WTC11 (cell line): ENCODE results near the gene KNL1. TPM values are rescaled to one million over a fixed set of nuclear protein-coding genes. Genes with fewer than 3 reads are reported as not detected.

Experiments used
- ATAC-seq: fragments of 200-7000 bp; cut with Tn5 transposase; 2 replicates; pipeline ENCODE4 v1.10.0; 2021; ENCODE audit warnings: mild to moderate bottlenecking, moderate library complexity
- CTCF ChIA-PET: fragments of 300-600 bp; sonication (Branson Sonifier 250); formaldehyde crosslinking; loops from one replicate; lab custom pipeline; 2021; ENCODE audit warnings: antibody characterized with exemption; lab: Charles Lee
- POLR2A ChIA-PET: fragments of 350-600 bp; sonication (Branson Sonifier 250); formaldehyde crosslinking; loops from one replicate; lab custom pipeline; 2021; ENCODE audit warnings: antibody characterized with exemption; lab: Charles Lee
- DNase-seq: peaks from one replicate; pipeline ENCODE4 v3.0.0; 2021; ENCODE audit warnings: low spot score
- H3K27ac Mint-ChIP-seq: 2 replicates; pipeline ENCODE4 v1.8.0; 2021; ENCODE audit warnings: mixed read lengths
- H3K27me3 Mint-ChIP-seq: 2 replicates; pipeline ENCODE4 v1.8.0; 2021; ENCODE audit warnings: low read depth, mild to moderate bottlenecking, moderate library complexity, mixed read lengths
- H3K36me3 Mint-ChIP-seq: 2 replicates; pipeline ENCODE4 v1.8.0; 2021; ENCODE audit warnings: mixed read lengths
- H3K4me1 Mint-ChIP-seq: 2 replicates; pipeline ENCODE4 v1.8.0; 2022; ENCODE audit warnings: mixed read lengths
- H3K4me3 Mint-ChIP-seq: 2 replicates; pipeline ENCODE4 v1.8.0; 2021; ENCODE audit warnings: mild to moderate bottlenecking, moderate library complexity, mixed read lengths
- H3K9me3 Mint-ChIP-seq: 2 replicates; pipeline ENCODE4 v1.8.0; 2021; ENCODE audit warnings: mixed read lengths
- CBFB ChIP-seq: sonication (generic); formaldehyde crosslinking; IDR thresholded peaks from 2 replicates; pipeline ENCODE4 v1.8.1; 2022; ENCODE audit warnings: mild to moderate bottlenecking, low read depth, missing genetic modification reagents
- EMX1 ChIP-seq: fragments of 250-450 bp; sonication (Bioruptor Pico); IDR thresholded peaks from 2 replicates; pipeline ENCODE4 v1.8.0; 2021; ENCODE audit warnings: mild to moderate bottlenecking
- FOXP1 ChIP-seq: sonication (generic); formaldehyde crosslinking; IDR thresholded peaks from 2 replicates; pipeline ENCODE4 v1.8.0; 2022; ENCODE audit warnings: missing genetic modification reagents, mild to moderate bottlenecking, moderate library complexity, borderline replicate concordance
- GABPB1 ChIP-seq: sonication (generic); formaldehyde crosslinking; IDR thresholded peaks from 2 replicates; pipeline ENCODE4 v1.8.1; 2023; ENCODE audit warnings: mild to moderate bottlenecking, missing genetic modification reagents
- GRHL2 ChIP-seq: fragments of 250-450 bp; sonication (Bioruptor Pico); IDR thresholded peaks from 2 replicates; pipeline ENCODE4 v1.8.0; 2022; ENCODE audit warnings: mild to moderate bottlenecking, moderate library complexity; ENCODE audit not compliant: insufficient replicate concordance, severe bottlenecking
- JUN ChIP-seq: sonication (generic); formaldehyde crosslinking; IDR thresholded peaks from 2 replicates; pipeline ENCODE4 v1.8.0; 2023; ENCODE audit warnings: mild to moderate bottlenecking, missing genetic modification reagents
- NFATC4 ChIP-seq: fragments of 250-450 bp; sonication (Bioruptor Pico); IDR thresholded peaks from 2 replicates; pipeline ENCODE4 v1.9.0; 2021; ENCODE audit warnings: mild to moderate bottlenecking
- NR2C2 ChIP-seq: sonication (generic); formaldehyde crosslinking; IDR thresholded peaks from 2 replicates; pipeline ENCODE4 v1.8.0; 2022; ENCODE audit warnings: mild to moderate bottlenecking, missing genetic modification reagents
- TEAD4 ChIP-seq: sonication (generic); formaldehyde crosslinking; IDR thresholded peaks from 2 replicates; pipeline ENCODE4 v1.8.0; 2022; ENCODE audit warnings: mild to moderate bottlenecking, missing genetic modification reagents
- ZNF416 ChIP-seq: fragments of 250-450 bp; sonication (Bioruptor Pico); IDR thresholded peaks from 2 replicates; pipeline ENCODE4 v1.9.0; 2021; ENCODE audit warnings: mild to moderate bottlenecking, inconsistent platforms
- total RNA-seq: library from RNA; stranded (reverse); gene quantifications from 3 replicates; pipeline ENCODE4 v1.2.3, GENCODE V29; 2021
- TF ChIP-seq, protein P1 (sequence below): sonication (generic); formaldehyde crosslinking; IDR thresholded peaks from 2 replicates; pipeline ENCODE4 v1.8.0; 2022; ENCODE audit warnings: mild to moderate bottlenecking, missing genetic modification reagents
- TF ChIP-seq, protein P2 (sequence below): sonication (generic); formaldehyde crosslinking; IDR thresholded peaks from 2 replicates; pipeline ENCODE4 v1.8.1; 2023; ENCODE audit warnings: mild to moderate bottlenecking, missing genetic modification reagents
- TF ChIP-seq, protein P3 (sequence below): fragments of 250-450 bp; sonication (Bioruptor Pico); IDR thresholded peaks from 2 replicates; pipeline ENCODE4 v1.8.0; 2021; ENCODE audit warnings: mild to moderate bottlenecking
- TF ChIP-seq, protein P4 (sequence below): sonication (generic); formaldehyde crosslinking; IDR thresholded peaks from 2 replicates; pipeline ENCODE4 v1.8.0; 2022; ENCODE audit warnings: missing genetic modification reagents
- TF ChIP-seq, protein P5 (sequence below): sonication (generic); formaldehyde crosslinking; IDR thresholded peaks from 2 replicates; pipeline ENCODE4 v1.8.0; 2022; ENCODE audit warnings: mild to moderate bottlenecking, missing genetic modification reagents
- TF ChIP-seq, protein P6 (sequence below): fragments of 250-450 bp; sonication (Bioruptor Pico); IDR thresholded peaks from 2 replicates; pipeline ENCODE4 v1.9.0; 2021; ENCODE audit warnings: moderate library complexity, mild to moderate bottlenecking, inconsistent platforms, borderline replicate concordance

The KNL1 gene
- total RNA-seq, 1 experiment from 2014 or later = 24.0 TPM

DNA sequence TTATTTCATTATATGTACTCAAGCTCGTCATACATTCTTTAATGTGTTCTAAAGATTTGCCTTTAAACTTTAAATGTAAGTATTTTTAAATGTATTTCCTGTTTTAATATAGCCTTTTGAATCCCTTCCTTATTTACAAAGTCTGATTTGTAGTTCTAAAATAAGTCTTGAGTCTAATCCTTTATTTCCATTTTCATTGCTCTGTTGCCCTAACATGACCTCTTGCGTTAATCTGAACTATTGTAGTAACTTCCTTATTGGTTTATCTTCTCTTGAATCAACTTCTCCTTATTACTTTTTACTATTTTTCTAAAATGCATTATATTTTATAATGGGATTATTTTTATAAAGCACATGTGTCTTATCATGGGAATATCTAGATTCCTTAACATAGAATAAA is 24.0 kb downstream of the KNL1 start:
- ATAC-seq (no peak), DNase-seq (no peak)
- Mint-ChIP-seq H3K4me1 (no peaks in the 10 kb centered on the region), H3K36me3 (peaks cover 17% of the 10 kb centered on the region), H3K9me3 (no peaks in the 10 kb centered on the region), H3K27ac (no peak overlapping the region), H3K27me3 (no peaks in the 10 kb centered on the region), H3K4me3 (no peak overlapping the region)
- POLR2A ChIA-PET = interaction anchor here (0.6 kb wide), 2 partner anchors 58 to 294 kb away, joined by 4 to 7 read pairs; no protein-coding TSS in a partner anchor
- CTCF ChIA-PET = no interaction called here
- no peak for TF ChIP-seq NFATC4 (CRISPR knock-in tag)

DNA sequence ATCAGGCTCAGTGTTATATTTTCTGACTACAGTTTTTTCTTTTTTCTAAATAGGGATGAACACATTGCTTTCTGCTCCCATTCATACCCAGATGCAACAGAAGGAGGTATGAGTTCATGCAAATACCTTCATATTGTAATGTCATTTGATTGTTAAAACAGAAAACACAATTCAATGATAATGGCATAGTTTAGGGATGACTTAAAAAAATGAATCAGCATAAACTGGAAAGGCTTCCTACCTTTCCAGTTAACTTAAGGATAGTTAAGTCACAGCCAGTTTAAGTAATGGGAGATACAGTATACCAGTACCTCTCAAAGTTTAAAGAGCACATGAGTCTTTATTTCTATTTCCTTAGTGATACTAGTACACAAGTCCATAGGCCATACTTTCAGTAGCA is 24.9 kb downstream of the KNL1 start:
- DNase-seq (no peak), ATAC-seq (no peak)
- TF ChIP-seq, protein P1, sequence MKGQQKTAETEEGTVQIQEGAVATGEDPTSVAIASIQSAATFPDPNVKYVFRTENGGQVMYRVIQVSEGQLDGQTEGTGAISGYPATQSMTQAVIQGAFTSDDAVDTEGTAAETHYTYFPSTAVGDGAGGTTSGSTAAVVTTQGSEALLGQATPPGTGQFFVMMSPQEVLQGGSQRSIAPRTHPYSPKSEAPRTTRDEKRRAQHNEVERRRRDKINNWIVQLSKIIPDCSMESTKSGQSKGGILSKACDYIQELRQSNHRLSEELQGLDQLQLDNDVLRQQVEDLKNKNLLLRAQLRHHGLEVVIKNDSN (CRISPR knock-in tag) = no peak
- TF ChIP-seq TEAD4 = no peak
- TF ChIP-seq NR2C2 (CRISPR knock-in tag) = no peak
- no peak for TF ChIP-seq GRHL2 (CRISPR knock-in tag)
- TF ChIP-seq, protein P2, sequence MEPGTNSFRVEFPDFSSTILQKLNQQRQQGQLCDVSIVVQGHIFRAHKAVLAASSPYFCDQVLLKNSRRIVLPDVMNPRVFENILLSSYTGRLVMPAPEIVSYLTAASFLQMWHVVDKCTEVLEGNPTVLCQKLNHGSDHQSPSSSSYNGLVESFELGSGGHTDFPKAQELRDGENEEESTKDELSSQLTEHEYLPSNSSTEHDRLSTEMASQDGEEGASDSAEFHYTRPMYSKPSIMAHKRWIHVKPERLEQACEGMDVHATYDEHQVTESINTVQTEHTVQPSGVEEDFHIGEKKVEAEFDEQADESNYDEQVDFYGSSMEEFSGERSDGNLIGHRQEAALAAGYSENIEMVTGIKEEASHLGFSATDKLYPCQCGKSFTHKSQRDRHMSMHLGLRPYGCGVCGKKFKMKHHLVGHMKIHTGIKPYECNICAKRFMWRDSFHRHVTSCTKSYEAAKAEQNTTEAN (CRISPR knock-in tag) = no peak
- TF ChIP-seq EMX1 (CRISPR knock-in tag) = no peak
- TF ChIP-seq FOXP1 = no peak
- TF ChIP-seq, protein P3, sequence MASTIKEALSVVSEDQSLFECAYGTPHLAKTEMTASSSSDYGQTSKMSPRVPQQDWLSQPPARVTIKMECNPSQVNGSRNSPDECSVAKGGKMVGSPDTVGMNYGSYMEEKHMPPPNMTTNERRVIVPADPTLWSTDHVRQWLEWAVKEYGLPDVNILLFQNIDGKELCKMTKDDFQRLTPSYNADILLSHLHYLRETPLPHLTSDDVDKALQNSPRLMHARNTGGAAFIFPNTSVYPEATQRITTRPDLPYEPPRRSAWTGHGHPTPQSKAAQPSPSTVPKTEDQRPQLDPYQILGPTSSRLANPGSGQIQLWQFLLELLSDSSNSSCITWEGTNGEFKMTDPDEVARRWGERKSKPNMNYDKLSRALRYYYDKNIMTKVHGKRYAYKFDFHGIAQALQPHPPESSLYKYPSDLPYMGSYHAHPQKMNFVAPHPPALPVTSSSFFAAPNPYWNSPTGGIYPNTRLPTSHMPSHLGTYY (CRISPR knock-in tag) = no peak
- TF ChIP-seq, protein P4, sequence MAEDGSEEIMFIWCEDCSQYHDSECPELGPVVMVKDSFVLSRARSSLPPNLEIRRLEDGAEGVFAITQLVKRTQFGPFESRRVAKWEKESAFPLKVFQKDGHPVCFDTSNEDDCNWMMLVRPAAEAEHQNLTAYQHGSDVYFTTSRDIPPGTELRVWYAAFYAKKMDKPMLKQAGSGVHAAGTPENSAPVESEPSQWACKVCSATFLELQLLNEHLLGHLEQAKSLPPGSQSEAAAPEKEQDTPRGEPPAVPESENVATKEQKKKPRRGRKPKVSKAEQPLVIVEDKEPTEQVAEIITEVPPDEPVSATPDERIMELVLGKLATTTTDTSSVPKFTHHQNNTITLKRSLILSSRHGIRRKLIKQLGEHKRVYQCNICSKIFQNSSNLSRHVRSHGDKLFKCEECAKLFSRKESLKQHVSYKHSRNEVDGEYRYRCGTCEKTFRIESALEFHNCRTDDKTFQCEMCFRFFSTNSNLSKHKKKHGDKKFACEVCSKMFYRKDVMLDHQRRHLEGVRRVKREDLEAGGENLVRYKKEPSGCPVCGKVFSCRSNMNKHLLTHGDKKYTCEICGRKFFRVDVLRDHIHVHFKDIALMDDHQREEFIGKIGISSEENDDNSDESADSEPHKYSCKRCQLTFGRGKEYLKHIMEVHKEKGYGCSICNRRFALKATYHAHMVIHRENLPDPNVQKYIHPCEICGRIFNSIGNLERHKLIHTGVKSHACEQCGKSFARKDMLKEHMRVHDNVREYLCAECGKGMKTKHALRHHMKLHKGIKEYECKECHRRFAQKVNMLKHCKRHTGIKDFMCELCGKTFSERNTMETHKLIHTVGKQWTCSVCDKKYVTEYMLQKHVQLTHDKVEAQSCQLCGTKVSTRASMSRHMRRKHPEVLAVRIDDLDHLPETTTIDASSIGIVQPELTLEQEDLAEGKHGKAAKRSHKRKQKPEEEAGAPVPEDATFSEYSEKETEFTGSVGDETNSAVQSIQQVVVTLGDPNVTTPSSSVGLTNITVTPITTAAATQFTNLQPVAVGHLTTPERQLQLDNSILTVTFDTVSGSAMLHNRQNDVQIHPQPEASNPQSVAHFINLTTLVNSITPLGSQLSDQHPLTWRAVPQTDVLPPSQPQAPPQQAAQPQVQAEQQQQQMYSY = no peak
- TF ChIP-seq CBFB (CRISPR knock-in tag) = no peak
- no peak for TF ChIP-seq ZNF416 (CRISPR knock-in tag)
- TF ChIP-seq JUN = no peak
- TF ChIP-seq, protein P5, sequence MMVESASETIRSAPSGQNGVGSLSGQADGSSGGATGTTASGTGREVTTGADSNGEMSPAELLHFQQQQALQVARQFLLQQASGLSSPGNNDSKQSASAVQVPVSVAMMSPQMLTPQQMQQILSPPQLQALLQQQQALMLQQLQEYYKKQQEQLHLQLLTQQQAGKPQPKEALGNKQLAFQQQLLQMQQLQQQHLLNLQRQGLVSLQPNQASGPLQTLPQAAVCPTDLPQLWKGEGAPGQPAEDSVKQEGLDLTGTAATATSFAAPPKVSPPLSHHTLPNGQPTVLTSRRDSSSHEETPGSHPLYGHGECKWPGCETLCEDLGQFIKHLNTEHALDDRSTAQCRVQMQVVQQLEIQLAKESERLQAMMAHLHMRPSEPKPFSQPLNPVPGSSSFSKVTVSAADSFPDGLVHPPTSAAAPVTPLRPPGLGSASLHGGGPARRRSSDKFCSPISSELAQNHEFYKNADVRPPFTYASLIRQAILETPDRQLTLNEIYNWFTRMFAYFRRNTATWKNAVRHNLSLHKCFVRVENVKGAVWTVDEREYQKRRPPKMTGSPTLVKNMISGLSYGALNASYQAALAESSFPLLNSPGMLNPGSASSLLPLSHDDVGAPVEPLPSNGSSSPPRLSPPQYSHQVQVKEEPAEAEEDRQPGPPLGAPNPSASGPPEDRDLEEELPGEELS = no peak
- TF ChIP-seq GABPB1 (CRISPR knock-in tag) = no peak
- TF ChIP-seq, protein P6, sequence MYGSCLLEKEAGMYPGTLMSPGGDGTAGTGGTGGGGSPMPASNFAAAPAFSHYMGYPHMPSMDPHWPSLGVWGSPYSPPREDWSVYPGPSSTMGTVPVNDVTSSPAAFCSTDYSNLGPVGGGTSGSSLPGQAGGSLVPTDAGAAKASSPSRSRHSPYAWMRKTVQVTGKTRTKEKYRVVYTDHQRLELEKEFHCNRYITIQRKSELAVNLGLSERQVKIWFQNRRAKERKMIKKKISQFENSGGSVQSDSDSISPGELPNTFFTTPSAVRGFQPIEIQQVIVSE = no peak
- no peak overlapping the region for H3K27ac Mint-ChIP-seq
- no peaks in the 10 kb centered on the region for H3K4me1 Mint-ChIP-seq
- ChIA-PET CTCF (no interaction called here), POLR2A (no interaction called here)
- no peak overlapping the region for H3K4me3 Mint-ChIP-seq
- H3K9me3 Mint-ChIP-seq = no peaks in the 10 kb centered on the region
- H3K36me3 Mint-ChIP-seq = peaks cover 17% of the 10 kb centered on the region
- no peaks in the 10 kb centered on the region for H3K27me3 Mint-ChIP-seq
